ENCODE results near the gene ALX4.

The ALX4 gene

GRCh38 chr11:44334356-44335004 is 24.5 kb upstream of the ALX4 start:
- DNase-seq, result no peak

- DNase-seq, result no peak
These were observed 23.6 kb upstream of the ALX4 start for GRCh38 chr11:44333271-44334218.

GRCh38 chr11:44332665-44333064 is 22.7 kb upstream of the ALX4 start:
- no peak for DNase-seq

GRCh38 chr11:44329472-44330230 is 19.7 kb upstream of the ALX4 start:
- no peak for DNase-seq

- no peak for DNase-seq
These were observed 18.3 kb upstream of the ALX4 start for GRCh38 chr11:44328138-44328660.

- no peak for DNase-seq
These were observed 17.8 kb upstream of the ALX4 start for GRCh38 chr11:44327730-44328129.

GRCh38 chr11:44326615-44327475 is 16.9 kb upstream of the ALX4 start:
- no peak for DNase-seq

- DNase-seq, result no peak
These were observed 15.8 kb upstream of the ALX4 start for GRCh38 chr11:44325698-44326097.

GRCh38 chr11:44324749-44325525 is 15.0 kb upstream of the ALX4 start:
- no peak for DNase-seq

- no peak for DNase-seq
These were observed 14.3 kb upstream of the ALX4 start for GRCh38 chr11:44324222-44324621.

GRCh38 chr11:44322243-44322642 is 12.3 kb upstream of the ALX4 start:
- no peak for DNase-seq

- no peak for DNase-seq
These were observed 11.1 kb upstream of the ALX4 start for GRCh38 chr11:44321059-44321458.

GRCh38 chr11:44320289-44320973 is 10.5 kb upstream of the ALX4 start:
- no peak for DNase-seq

- DNase-seq, result no peak
These were observed 9.8 kb upstream of the ALX4 start for GRCh38 chr11:44319552-44320288.

- DNase-seq, result no peak
These were observed 9.2 kb upstream of the ALX4 start for GRCh38 chr11:44319170-44319551.

GRCh38 chr11:44318369-44318768 is 8.4 kb upstream of the ALX4 start:
- DNase-seq, result no peak

- no peak for DNase-seq
These were observed 6.8 kb upstream of the ALX4 start for GRCh38 chr11:44316659-44317240.

GRCh38 chr11:44315947-44316658 is 6.2 kb upstream of the ALX4 start:
- no peak for DNase-seq

- DNase-seq, result no peak
These were observed 4.8 kb upstream of the ALX4 start for GRCh38 chr11:44314733-44315132.

Data from activated naive CD4-positive, alpha-beta T cell (primary cell).